GM12872 (cell line): ENCODE measurements around the gene CENATAC.

ENCODE experiments used
- CTCF ChIP-seq: IDR thresholded peaks from 3 replicates; pipeline ENCODE4 v1.5.1; 2011; ENCODE audit warnings: low read depth, mild to moderate bottlenecking, low read length, moderate library complexity; ENCODE audit not compliant: insufficient read depth

The CENATAC gene

GRCh38 chr11:119056421-119056999, 58.6 kb downstream of the CENATAC start:
- TF ChIP-seq CTCF: no peak

- 0 out of 3 replicates have a peak, but pooled peaks have one; percentile 21 for TF ChIP-seq CTCF
These were observed 59.2 kb downstream of the CENATAC start, which contains the start of gene HYOU1 for GRCh38 chr11:119057000-119057769. HYOU1 (minus strand) TSS chr11:119057205; CDS start chr11:119056160, 1,045 bp downstream.

GRCh38 chr11:119061256-119061655, 63.3 kb downstream of the CENATAC start:
- no peak for TF ChIP-seq CTCF

GRCh38 chr11:119062779-119063178, 64.8 kb downstream of the CENATAC start:
- TF ChIP-seq CTCF: no peak

- TF ChIP-seq CTCF: peak; percentile 80
These were observed 67.4 kb downstream of the CENATAC start for GRCh38 chr11:119065369-119065768.
